GM18526 (cell line): ENCODE results near the gene SLIT3.

Experiments used
- POLR2A ChIP-seq: IDR thresholded peaks from 3 replicates; pipeline ENCODE4 v1.6.1; 2011; ENCODE audit not compliant: insufficient read length; ENCODE audit errors: extremely low read depth

SLIT3 gene

GRCh38 chr5:168943091-168943884 lies 357.7 kb downstream of the SLIT3 start:
- no peak for TF ChIP-seq POLR2A

- no peak for TF ChIP-seq POLR2A
Measured at GRCh38 chr5:168941901-168942300, 359.0 kb downstream of the SLIT3 start.

- TF ChIP-seq POLR2A = no peak
Measured at GRCh38 chr5:168940712-168941111, 360.2 kb downstream of the SLIT3 start.

- no peak for TF ChIP-seq POLR2A
Measured at GRCh38 chr5:168939887-168940544, 360.9 kb downstream of the SLIT3 start.

GRCh38 chr5:168939156-168939800 lies 361.7 kb downstream of the SLIT3 start:
- TF ChIP-seq POLR2A = no peak

GRCh38 chr5:168936511-168936910 lies 364.4 kb downstream of the SLIT3 start:
- TF ChIP-seq POLR2A = no peak

- no peak for TF ChIP-seq POLR2A
Measured at GRCh38 chr5:168935183-168935582, 365.8 kb downstream of the SLIT3 start.

- TF ChIP-seq POLR2A = no peak
Measured at GRCh38 chr5:168934169-168934568, 366.8 kb downstream of the SLIT3 start.

GRCh38 chr5:168932400-168933189 lies 368.3 kb downstream of the SLIT3 start:
- TF ChIP-seq POLR2A = no peak

GRCh38 chr5:168931638-168932345 lies 369.1 kb downstream of the SLIT3 start:
- TF ChIP-seq POLR2A = no peak

- TF ChIP-seq POLR2A = no peak
Measured at GRCh38 chr5:168929656-168930055, 371.3 kb downstream of the SLIT3 start.

GRCh38 chr5:168925160-168925559 lies 375.8 kb downstream of the SLIT3 start:
- no peak for TF ChIP-seq POLR2A

- no peak for TF ChIP-seq POLR2A
Measured at GRCh38 chr5:168921147-168921866, 379.6 kb downstream of the SLIT3 start.

GRCh38 chr5:168920019-168920810 lies 380.7 kb downstream of the SLIT3 start:
- no peak for TF ChIP-seq POLR2A
